22Rv1 (cell line): ENCODE results near the gene FAM117A.

Source experiments
- H3K27ac ChIP-seq: fragments of 450-650 bp; 2 replicates; pipeline ENCODE4 v1.5.1; 2017
- ZFX ChIP-seq: fragments of 450-650 bp; IDR thresholded peaks from 2 replicates; pipeline ENCODE4 v1.6.1; 2017; ENCODE audit warnings: antibody characterized with exemption, borderline replicate concordance
- TF ChIP-seq, protein P1 (sequence below): fragments of 450-650 bp; IDR thresholded peaks from 2 replicates; pipeline ENCODE4 v1.5.1; 2017; ENCODE audit warnings: mild to moderate bottlenecking

FAM117A gene

DNA sequence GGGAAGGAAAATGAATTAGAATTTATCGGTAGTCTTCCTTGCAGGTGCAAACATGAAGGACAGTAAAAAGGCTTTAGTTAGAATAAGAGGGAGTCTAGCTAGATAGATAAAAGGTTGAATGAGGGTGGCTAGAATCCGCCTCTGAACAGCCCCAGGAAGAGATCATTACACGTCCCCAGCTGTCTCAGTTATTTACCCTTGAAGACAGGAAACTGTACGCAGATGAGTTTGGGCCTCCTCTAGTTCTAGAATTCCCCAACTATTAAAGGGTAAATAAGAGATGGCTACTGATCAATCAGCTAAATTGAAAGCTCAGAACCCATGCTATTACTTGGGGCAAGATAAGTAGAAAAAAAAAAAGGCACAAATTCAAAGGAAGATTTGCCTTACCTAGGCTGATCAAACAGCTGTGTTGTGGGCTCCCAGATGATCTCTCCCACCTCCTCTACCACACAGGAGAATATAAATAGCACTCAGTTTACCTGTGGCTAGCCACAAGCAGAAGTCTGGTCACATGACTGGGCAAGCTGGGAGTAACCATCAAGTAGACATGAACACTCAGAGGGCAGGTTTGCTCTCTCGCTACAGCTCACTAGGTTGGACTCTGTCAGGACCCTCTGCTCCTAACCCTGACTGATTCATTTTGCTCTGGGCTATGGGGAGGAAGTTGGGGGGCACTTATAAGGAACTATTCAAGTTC is 17.0 kb downstream of the FAM117A start:
- H3K27ac ChIP-seq, result no peak overlapping the region
- TF ChIP-seq ZFX, result no peak
- TF ChIP-seq, protein P1, sequence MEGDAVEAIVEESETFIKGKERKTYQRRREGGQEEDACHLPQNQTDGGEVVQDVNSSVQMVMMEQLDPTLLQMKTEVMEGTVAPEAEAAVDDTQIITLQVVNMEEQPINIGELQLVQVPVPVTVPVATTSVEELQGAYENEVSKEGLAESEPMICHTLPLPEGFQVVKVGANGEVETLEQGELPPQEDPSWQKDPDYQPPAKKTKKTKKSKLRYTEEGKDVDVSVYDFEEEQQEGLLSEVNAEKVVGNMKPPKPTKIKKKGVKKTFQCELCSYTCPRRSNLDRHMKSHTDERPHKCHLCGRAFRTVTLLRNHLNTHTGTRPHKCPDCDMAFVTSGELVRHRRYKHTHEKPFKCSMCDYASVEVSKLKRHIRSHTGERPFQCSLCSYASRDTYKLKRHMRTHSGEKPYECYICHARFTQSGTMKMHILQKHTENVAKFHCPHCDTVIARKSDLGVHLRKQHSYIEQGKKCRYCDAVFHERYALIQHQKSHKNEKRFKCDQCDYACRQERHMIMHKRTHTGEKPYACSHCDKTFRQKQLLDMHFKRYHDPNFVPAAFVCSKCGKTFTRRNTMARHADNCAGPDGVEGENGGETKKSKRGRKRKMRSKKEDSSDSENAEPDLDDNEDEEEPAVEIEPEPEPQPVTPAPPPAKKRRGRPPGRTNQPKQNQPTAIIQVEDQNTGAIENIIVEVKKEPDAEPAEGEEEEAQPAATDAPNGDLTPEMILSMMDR, result no peak

DNA sequence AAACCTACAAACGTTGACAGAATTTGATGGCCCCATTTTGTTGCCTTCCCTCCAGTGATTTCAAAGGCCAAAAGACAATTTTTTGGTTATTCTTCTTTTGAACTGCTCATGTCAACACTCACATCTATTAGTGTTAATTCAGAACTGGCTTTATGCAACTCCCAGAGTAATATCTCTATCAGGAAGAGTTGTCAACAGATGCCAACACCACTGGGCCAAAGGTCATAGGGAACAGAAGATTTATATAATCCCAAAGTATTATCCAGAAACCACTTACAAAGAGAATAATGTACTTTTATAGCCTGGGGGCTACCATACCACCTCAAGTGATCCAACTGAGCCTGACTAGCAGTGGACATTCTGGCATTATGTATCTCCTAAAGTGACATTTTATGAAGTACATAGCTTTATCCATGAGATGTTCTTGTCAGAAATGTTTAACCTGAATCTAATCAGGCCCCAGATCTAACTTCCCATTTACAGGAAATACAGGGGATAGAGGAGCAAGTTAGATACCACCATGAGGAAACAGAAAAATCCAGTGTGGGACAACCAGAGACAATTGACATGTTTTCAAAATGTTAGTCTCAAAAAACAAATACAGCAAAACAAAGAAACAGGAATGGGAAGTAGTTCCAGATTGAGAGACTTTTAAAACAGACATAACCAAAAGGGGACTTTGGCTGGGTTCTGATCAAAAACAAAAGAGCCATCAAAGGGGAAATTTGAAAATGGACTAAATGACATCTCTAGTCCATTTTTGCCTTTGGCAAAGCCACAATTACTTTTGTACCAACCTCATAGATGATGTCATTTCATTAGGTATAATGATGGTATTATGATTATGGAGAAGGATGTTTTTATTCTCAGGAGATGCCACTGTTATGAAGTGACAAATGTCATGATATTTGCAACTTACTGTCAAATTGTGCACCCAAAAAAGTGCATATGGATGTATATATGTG is 18.5 kb downstream of the FAM117A start:
- no peak overlapping the region for H3K27ac ChIP-seq

DNA sequence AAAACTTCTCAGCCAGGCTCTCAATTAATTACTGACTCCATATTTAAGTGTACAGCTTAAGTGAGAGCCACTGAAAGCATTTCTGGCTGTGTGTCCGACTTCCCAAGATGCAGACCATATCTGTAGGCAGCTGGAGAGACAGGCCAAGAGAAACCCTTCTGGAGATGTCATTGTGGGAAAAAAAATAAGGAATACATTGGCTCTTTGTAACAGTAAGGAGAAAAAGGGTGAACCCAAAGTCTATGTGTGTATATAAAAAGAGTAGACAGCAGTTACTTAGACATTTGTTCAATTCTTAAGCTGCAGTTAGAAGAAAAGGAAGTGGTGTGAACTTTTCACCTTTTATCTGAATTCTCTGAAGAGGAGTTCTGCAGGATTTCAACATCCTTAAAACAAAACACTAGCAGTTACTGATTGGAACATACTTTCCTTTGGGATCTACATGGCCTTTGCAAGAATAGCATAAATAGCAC is 21.7 kb downstream of the FAM117A start:
- TF ChIP-seq, protein P1, result no peak
- no peak for TF ChIP-seq ZFX
- no peak overlapping the region for H3K27ac ChIP-seq

More for the DNA sequence above, 18.5 kb downstream of the FAM117A start:
- TF ChIP-seq, protein P1, result no peak
- no peak for TF ChIP-seq ZFX

DNA sequence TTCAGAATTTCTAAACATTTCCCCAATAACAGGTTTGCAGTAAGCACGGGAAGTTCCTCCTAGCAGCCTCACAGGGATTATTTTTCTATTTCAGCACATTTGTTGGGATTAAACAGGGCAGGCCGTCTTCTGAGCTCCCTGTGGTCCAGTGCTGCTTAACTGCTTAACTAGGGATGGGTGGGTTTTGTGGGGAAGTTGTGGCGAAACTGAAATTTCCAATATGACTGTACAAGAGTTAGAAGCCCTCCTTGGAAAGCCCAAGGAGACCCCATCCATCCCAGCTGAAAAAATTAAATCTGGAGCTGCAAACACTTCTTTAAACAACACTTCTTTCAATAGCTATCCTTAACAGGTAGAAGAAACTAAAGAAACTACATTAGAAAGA is 22.2 kb downstream of the FAM117A start:
- TF ChIP-seq, protein P1, result no peak
- no peak for TF ChIP-seq ZFX
- H3K27ac ChIP-seq, result no peak overlapping the region

DNA sequence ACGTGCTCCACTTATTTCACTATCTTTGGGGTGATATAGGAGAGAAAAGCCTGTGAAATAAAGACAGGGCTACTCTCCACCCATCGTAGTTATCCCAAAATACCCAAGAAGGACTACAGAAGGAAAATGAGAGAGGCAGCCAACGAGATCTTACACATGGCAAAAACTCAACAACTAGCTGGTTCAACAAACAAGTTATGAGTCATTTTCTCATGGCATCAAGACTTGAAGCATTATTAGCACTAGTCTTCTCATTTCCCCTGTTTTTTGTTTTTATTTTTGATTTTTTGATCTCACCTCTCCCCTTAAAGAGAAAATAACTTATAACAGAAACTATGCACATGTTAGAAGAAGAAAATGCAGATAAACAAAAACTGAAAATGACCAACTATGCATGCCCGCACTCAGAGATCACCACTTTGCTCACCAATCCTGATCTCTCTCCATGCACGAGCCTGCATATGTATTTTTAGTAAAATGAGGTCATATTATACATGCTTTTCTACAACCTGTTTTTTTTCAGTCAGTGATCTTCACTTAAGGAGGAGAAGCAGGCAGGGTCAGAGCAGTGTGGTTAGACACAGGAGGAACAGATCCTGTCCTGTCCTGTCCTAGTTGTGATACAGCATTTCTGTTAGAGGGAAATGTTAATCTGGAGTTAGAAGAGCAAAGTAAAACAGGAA is 22.8 kb downstream of the FAM117A start:
- TF ChIP-seq ZFX, result no peak
- TF ChIP-seq, protein P1, result no peak
- H3K27ac ChIP-seq, result no peak overlapping the region

DNA sequence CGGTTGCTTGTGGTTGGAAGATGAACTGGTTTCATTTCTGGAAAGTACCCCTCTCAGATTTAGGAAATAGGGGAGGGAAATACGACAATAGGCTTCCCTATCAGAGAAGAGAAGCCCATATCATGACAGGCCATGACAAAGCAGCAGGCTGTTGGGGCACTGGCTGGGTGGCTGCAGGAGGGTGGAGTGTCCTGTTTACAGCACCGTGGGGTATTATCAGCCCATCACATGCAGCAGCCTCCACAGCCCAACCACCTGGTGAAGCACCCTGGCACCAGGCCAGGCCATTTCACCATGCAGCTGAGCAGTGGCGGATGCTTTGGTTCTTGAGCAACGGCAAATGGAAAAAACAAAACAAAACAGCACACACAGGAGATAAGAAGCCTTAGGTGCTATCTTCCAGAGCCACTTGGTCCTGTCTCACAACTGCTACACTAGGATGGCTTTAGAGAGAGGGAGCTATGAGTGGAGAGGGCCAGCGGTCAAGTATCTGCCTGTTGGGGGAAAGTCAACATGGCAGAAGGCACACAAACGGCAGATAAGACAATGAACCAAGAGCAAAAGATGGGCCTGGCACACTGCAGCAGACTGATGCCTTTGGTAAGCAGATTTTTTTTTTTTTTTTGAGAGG is 24.2 kb downstream of the FAM117A start:
- TF ChIP-seq, protein P1, result no peak
- TF ChIP-seq ZFX, result no peak
- H3K27ac ChIP-seq, result no peak overlapping the region
